GM21529 (cell line): ENCODE results near the gene C2.
"Not testable (repeated sequence)": the region's sequence is repeated elsewhere in the genome, so short reads cannot be mapped to it uniquely, and the experiment has no call there.

ENCODE experiments used
- ATAC-seq: cut with Tn5 transposase; IDR thresholded peaks from one replicate; pipeline ENCODE4 v1.9.1; 2021; ENCODE audit not compliant: unreplicated experiment

The C2 gene

DNA sequence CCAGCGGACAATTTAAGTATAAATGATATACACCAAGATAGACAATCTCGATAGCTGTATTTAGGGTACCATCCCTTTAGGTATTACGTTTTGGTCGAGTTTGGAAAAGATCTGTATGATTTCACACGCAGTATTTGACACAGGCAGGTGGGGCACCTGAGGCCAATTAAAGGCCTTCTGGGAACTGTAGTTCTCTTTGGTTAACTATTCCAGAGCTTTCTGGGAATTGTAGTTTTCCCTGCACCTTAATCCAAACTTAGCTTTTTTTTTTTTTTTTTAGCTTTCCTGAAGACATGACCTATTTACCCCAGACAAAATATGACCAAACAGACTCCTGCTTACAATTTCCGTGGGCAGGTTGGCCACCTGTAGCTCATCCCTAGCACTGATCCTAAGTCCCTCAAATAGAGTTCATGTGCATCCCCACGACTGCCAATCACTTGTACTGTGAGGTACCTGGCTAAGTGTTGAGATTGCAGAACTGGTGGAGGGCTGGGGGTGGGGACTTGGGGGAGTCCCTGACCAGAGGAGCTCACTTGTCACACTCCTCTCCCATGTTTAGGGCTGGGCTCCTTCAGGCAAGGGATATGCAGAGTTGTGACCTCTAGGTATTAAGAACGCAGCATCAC is 29.0 kb upstream of the C2 start:
- no peak for ATAC-seq

DNA sequence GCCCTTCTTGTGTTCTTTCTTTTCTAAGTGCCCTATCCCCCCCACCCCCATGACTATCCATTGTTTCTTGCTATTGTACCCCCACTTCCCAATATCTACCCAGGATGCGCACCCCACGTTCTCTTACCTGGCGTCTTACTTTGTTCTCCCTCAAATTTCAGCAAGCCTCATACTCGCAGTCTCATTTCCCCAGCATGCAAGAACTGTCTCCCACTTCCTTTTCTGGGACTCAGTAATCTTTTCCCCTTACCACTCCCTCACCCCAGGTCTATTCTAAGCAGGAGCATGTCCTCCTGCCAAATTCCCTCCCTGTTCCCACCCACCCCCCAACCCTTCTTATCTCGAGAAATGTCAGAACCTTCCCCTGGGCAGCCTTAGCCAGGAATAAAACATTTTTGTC is 28.3 kb upstream of the C2 start:
- no peak for ATAC-seq

DNA sequence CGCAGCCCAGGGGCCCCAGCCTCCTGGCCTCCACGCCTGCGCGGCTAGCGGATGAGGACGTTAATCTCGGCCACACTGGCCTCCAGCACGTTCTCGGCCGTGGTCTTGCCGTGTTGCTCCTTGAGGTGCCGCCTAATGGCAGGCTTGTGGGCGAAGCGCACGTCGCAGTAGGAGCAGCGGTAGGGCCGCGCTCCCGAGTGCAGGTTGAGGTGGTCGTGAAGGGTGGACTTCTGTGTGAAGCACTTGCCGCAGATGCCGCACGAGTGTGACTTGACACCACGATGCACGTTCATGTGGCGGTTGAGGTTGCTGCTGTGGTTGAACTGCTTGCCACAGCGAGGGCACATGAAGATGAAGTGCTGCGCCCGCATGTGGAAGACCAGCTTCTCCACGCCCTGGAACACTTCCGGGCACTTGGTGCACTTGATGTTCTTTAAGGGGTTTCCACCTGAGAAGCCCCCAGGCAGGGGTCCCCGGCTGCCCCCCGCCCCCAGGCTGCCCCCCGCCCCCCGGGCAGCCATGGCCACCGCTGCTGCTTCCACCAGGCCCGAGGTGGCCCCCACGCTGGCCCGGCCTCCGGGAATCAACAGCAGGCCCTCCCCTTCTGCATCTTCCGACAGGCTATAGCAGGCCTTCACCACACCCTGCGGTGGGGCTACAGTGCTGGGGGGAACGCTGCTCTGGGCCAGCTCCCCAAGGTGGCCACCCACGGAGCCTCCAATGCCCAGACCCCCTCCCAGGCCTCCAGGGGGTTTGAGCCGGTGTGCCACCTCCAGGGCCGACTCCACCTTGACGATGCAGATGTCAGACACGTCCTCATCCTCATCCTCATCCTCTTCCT is 27.4 kb upstream of the C2 start:
- ATAC-seq = no peak

DNA sequence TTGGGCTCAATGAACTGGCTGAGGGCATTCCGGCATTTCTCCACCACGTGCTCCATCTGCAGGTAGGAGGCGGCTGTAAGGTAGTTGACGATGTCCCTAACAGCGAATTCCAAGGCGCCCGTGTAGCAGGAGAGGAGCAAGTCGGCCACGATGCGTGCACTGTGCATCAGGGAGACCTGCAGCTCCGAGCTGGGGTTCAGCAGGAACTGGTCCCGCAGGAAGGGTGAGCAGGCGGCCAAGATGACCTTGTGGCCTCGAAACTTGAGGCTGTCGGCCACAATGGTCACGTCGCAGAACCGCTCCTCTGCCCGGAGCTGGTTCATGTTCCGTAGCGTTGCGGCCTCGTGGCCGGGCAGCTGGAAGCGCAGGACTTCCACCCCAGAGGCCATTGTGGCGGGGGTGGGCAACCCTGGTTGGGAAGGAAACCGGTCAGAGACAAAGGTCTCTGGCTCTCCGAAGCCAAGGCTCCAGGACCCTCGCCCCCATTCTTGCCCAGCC is 26.6 kb upstream of the C2 start:
- no peak for ATAC-seq

DNA sequence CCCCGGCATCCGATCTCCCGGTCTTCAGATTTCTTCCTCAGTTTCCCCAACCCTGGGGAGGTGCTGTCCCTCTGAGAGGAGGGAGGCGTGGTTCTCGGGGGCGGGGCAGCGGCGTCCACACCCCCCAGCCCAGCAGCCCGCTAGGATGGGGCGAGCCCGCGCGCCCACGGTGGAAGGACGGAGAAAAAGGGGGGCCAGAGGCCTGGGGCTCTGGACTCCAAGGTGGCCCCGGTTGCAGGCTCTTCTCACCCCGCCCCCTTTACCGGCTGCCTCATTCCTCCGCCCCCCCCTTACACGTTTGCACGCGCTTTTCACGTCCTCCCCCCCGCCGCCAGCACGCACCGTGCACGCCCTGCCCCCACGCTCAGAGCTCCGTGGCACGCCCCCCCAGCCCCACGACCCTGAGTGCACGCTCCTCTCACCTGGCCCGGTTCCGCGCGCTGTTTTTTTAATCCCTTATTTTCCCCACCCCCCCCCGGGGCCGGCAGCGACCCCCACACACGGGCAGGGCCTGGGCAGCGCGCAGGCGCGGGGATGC is 26.0 kb upstream of the C2 start:
- no peak for ATAC-seq

DNA sequence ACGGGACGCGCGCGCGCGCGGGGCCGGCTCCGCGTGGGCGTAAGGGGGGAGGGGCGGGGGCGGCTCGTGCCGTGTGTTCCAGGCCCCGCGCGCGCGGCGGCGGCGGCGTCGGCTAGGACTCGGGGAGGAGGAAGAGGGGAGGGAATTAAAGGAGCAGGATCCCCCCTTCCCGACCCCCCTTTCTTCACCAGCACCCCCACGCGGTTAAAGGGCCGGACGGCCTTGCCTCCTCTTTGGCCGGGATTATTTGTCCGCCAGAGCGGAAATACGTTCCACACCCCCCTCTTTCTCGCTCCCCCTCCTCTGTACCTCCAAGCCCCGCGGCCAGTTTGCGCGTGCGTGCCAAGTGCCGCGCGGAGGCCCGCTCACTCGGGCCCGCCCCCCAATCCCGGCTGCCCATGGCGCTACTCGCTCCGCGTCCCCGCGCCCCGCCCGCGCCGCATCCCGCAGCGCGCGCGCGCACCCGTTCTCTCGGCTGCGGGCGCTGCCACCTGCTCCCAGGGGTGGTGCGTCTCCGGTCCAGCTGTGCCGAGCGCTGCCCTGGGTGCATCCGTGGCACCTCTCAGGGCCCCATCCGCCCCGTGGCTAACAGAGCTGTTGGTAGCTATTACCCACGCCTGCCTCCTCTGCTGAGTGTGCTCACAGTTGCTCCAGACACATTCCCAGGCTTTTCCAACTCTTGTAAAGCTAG is 25.4 kb upstream of the C2 start, which contains the start of gene ZBTB12:
Gene ZBTB12, minus strand, starts transcription at position 134 of the 691 bp plus-strand sequence. CDS start 781 bp downstream, outside the sequence.
- peak; percentile 42 for ATAC-seq

DNA sequence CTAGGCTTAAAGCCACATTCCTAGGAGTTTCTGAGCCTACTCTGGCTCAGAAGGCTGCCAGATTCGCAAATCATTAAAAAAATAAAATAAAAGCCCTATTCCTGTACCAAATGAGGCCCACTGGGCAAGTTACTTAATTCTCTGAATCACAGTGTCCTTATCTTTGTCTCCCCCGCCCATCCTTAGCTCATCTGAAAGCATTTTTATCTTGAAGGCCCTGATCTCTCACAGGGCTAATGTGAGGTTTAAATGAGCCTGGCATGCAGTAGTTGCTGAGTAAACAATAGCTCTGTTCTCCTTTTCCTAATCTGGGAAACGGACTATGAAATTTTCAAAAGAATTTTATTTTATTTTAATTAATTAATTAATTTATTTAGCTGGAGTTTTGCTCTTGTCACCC is 23.6 kb upstream of the C2 start:
- no peak for ATAC-seq

DNA sequence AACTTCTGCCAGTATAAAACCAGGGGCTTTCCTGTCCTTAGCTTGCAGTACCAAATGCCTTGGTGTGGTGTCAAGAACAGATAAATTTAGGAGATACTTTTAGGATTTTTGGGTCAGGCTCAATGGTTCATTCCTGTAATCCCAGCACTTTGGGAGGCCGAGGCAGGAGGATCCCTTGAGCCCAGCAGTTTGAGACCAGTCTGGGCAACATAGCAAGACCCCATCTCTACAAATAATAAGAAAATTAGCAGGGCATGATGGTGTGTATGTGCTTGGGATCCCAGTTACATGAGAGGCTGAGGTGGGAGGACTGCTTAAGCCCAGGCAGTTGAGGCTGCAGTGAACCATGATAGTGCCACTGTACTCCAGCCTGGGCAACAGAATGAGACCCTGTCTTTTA is 22.5 kb upstream of the C2 start:
- no peak for ATAC-seq

DNA sequence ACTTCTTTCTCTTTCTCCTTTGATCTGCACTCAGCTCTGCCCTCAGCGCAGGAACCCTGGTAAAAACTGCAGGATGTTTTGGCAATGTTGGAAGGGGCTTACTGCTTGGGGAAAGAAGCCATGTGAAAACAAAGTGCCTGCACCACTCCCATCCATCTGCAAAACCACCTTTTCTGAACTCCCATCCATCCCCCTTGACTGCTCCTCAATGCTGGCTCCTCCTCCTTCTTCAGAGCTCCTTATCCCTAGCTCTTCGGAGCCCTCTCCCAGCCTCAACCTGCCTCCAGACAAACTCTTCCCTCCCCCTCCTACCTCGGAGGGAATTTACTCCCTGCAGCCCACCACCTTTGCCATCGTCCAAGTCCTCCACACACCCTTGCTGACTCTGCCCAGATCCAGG is 21.4 kb upstream of the C2 start:
- no peak for ATAC-seq

DNA sequence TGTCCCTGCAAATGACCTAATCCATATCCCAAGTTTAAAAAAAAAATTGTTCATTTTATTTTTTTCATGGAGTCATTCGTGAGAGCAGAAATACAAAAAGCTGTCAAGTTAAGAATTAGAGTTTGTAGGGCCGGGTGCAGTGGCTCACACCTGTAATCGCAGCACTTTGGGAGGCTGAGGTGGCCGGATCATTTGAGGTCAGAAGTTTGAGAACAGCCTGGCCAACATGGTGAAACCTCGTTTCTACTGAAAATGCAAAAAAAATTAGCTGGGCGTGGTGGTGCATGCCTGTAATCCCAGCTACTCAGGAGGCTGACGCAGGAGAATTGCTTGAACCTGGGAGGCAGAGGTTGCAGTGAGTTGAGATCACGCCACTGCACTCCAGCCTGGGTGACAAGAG is 20.8 kb upstream of the C2 start:
- not testable (repeated sequence) for ATAC-seq

DNA sequence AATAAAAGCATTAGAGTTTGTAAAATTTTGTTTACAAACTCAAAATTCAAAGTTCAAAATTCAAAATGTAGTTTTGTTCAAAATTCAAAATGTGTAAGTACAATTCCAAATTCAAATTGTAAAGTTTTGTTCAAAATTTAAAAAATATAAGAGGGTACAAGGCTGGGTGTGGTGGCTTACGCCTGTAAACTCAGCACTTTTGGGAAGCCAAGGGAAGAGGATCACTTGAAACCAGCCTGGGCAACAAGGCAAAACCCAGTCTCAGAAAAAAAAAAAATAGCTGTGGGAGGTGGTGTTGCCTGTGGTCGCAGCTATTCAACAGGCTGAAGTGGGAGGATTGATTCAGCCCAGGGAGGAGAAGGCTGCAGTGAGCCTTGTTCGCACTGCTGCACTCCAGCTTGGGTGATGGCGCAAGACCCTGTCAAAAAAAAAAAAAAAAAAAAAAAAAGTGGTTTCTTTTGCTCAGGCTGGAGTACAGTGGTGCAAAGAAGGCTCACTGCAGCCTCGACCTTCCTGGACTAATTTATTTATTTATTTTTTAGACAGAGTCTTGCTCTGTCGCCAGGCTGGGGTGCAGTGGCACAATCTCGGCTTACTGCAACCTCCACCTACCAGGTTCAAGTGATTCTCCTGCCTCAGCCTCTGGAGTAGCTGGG is 20.2 kb upstream of the C2 start:
- no peak for ATAC-seq

DNA sequence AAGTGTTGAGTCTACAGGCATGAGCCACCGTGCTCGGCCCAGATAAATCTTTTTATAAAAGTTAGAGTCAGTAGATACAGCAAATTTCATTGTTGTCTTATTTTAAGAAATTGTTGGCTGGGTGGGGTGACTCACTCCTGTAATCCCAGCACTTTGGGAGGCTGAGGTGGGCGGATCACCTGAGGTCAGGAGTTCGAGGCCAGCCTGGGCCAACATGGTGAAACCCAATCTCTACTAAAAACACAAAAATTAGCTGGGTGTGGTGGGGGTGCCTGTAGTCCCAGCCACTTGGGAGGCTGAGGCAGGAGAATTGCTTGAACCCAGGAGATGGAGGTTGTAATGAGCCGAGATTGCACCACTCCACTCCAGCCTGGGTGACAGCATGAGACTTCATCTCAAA is 19.3 kb upstream of the C2 start:
- ATAC-seq = not testable (repeated sequence)

DNA sequence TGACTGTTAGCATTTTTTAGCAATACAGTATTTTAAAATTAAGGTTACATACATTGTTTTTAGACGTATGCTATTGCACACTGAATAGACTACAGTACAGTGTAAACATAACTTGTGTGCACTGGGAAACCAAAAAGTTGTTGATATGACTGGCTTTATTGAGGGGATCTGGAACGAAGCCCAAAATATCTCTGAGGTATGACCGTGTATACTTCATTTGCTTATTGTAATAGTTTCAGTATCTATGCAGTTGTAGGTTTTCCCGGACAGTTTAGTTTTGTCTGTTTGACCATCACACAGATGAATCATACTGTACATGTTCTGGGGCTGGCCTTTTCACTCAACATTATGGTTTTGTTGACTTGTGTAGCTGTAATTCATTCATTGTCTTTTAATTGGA is 18.7 kb upstream of the C2 start:
- ATAC-seq = peak; percentile 82

DNA sequence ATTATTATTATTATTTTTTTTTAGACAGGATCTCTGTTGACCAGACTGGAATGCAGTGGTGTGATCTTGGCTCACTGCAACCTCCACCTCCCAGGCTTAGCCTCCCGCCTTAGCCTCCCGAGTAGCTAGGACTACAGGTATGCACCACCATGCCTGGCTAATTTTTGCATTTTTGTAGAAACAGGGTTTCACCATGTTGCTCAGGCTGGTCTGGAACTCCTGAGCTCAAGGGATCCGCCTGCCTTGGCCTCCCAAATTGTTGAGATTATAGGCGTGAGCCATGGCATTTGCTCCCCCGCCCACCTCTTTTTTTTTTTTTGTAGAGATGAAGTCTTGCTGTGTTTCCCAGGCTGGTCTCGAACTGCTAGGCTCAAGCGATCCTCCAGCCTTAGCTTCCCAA is 18.2 kb upstream of the C2 start:
- not testable (repeated sequence) for ATAC-seq

DNA sequence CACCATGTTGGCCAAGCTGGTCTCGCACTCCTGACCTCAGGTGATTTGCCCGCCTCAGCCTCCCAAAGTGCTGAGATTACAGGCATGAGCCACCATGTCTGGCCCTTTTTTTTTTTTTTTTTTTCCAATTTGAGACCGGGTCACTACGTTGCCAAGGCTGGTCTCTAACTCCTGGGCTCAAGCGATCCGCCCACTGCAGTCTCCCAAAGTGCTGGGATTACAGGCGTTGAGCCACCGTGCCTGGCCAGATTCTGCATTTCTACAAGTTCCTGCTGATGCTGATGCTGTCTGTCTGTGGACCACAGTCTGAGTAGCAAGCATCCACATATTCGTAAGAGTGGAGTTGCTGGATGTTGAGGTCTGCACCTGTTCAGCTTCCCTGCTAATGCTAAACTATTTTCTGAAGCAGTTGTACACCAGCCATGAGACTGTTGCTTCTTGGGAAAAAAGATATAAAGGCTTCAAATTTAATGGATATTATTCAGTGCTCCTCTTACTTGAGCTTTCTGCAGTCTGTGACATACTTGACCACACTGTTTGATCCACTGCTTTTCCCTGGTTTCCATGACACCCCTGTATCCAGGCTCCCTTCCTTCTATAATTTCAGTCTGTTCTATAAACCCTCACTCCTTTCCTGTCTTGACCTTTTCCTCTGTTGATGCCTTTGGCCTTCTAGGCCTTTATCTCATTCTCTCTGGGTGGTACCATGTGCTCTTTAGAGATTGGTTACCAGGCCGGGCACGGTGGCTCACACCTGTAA is 15.5 kb upstream of the C2 start:
- no peak for ATAC-seq

DNA sequence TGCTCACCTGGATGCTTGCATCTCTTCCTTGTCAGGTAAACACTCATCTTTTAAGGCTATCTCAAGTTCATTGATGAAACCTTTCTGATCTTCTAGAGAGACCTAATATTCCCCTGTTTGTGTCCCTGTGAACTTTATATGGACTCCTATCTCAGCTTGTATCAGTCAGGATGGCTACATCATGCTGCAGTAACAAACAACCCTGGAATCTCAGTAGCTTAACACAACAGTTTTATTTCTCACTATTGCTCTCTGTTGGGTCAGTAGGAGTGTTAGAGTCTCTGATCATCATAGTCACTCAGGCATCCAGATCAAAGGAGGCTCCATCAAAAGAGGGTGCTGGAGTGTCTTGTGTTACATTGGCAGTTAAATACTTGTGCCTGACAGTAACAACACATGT is 12.2 kb upstream of the C2 start:
- no peak for ATAC-seq

DNA sequence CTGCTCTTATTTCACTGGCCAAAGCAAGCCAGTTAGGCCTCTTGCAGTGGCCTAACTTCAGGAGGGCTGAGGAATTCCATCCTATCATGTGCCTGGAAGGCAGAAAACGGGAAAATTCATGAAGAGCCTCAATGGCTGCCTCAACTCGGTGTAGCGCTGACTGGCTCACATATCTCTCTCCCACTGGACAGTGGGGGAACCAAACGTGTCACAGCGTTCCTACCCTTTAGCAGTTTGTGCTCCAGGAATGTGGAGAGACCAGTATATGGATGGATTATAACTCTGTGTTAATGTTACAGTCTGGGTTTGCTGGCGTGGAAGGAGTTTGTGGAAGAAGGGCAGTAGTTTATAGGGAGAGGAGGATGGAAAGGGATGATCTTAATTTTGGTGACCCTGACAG is 11.8 kb upstream of the C2 start:
- no peak for ATAC-seq

DNA sequence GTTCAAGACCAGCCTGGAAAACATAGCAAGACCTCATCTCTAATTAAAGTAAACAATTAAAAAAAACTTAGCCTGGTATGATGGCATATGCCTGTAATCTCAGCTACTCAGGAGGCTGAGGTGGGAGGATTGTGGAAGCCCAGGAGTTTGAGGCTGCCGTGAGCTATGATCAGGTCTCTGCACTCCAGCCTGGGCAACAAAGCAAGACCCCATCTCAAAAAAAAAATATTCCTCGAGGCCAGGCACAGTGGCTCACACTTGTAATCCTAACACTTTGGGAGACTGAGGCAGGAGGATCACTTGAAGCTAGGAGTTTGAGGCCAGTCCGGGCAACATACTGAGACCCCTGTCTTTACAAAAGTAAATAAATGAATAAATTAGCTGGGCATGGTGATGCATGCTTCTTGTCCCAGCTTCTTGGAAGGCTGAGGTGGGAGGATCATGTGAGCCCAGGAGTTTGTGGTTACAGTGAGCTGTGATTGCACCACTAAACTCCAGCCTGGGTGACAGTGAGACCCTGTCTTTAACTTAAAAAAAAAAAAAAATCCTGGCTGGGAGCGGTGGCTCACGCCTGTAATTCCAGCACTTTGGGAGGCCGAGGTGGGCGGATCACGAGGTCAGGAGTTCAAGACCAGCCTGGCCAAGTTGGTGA is 9.3 kb upstream of the C2 start:
- ATAC-seq = no peak

DNA sequence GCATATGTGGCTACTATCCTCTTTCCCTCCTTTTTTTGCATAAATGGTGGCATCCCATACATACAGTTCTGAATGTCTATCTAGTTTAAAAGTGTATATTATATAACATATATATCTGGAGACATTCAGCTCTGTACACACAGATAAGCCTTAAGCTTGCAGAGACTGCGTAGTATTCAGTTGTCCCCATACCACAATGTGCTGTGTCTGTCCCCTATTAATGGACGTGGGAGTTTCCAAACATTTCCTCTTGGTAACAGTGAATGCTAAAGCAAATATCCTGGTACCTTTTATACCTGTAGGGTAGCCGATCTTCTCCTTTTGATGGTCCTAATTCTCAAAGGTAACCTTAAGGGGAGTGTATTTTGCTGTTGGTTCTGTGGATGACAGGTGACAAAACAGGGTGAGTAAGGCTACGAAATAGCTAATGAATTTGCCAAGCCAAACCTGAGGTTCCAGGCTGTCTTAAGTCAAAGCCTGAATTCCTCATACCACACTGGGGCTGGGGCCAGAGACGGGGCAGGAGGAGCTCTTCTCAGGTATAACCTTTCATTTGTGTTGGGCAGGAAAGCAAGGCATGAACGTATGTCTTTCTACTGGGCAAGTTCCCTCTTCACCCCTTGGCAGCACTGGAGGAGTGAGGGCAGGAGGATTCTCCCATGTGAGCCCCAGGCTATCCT is 7.8 kb upstream of the C2 start:
- ATAC-seq = no peak
